Measurements from ENCODE around the gene ABAT. TPM values are rescaled to one million over a fixed set of nuclear protein-coding genes. Genes with fewer than 3 reads are reported as not detected.

The ABAT gene
- total and polyA plus RNA-seq, 2 of the 8 experiments (the other 6 are each of a cell fraction or from before 2014, with no cell fraction given), result 6.4 to 8.4 TPM

DNA sequence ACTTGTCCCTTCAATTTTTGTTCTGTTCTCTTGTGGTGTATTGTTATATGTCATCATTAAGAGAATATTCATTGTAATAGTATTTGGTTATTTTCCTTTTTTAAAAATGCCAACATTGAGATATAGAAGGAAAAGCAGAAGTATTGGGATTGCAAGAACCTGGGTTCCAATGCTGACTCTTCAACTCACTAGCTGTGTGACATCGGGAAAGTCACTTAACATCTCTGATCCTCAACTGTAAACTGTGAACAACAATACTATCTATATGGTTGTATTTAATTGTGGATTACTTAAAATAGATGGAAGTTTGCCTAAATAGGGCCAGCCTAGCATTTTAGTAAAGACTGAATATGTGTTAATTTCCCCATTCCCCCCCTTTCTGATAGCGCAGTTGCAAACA is 67.2 kb downstream of the ABAT start:
- Histone ChIP-seq H3K27me3 (replicated peaks in 1 of 4; ENCODE audit: control insufficient read depth in 3 of 4, extremely low read depth in 1 of 4, insufficient read depth in 3 of 4, low read length in 3 of 4) (no peaks in the 10 kb centered on the region), H3K4ac (replicated peaks; ENCODE audit: insufficient read length, low read depth, low read length) (no peak overlapping the region), H3K27ac (ENCODE audit: low read depth, low read length) (no peak overlapping the region), H2BK15ac (ENCODE audit: low read length) (no peak overlapping the region), H4K20me1 (replicated peaks in 1 of 2; ENCODE audit: control insufficient read depth in 1 of 2, insufficient read depth in 2 of 2, low read length in 2 of 2) (no peaks in the 10 kb centered on the region), H3K14ac (ENCODE audit: insufficient read length) (no peak overlapping the region), H4K91ac (replicated peaks; ENCODE audit: insufficient read length, low read length) (no peak overlapping the region), H3K79me1 (ENCODE audit: low read depth, low read length) (no peaks in the 10 kb centered on the region), H3K18ac (ENCODE audit: extremely low read depth, low read length) (no peak overlapping the region), H3K9me3 (ENCODE audit: insufficient read depth in 2 of 2, low read depth in 1 of 2, low read length in 1 of 2) (0 out of 4 replicates have a peak, but pooled peaks cover 0 to 3% of the 10 kb centered on the region in 2 experiments), H3K36me3 (ENCODE audit: control insufficient read depth in 2 of 4, insufficient read depth in 4 of 4, low read length in 3 of 4) (no peaks in the 10 kb centered on the region), H3K23ac (ENCODE audit: insufficient read length) (no peak overlapping the region), H3K23me2 (ENCODE audit: low read depth, low read length) (no peaks in the 10 kb centered on the region), H4K5ac (ENCODE audit: insufficient read length, low read depth, low read length) (no peak overlapping the region), H2AK5ac (ENCODE audit: low read depth, low read length) (no peak overlapping the region), H2BK12ac (ENCODE audit: low read depth, low read length) (no peak overlapping the region), H2AFZ (ENCODE audit: low read length) (no peak overlapping the region), H3K4me2 (ENCODE audit: insufficient read depth in 1 of 2, low read depth in 2 of 2, low read length in 2 of 2) (no peak overlapping the region), H3K56ac (replicated peaks; ENCODE audit: insufficient read length, low read depth, low read length) (no peak overlapping the region), H3K9ac (replicated peaks in 1 of 4; ENCODE audit: extremely low read depth in 1 of 4, low read depth in 3 of 4, low read length in 3 of 4) (no peak overlapping the region), H3K4me3 (ENCODE audit: extremely low read depth in 1 of 4, insufficient read depth in 2 of 4, low read depth in 3 of 4, low read length in 4 of 4) (no peak overlapping the region), H4K8ac (ENCODE audit: extremely low read depth, insufficient read depth, low read length) (no peak overlapping the region), H2BK5ac (ENCODE audit: low read depth, low read length) (no peak overlapping the region), H2BK20ac (ENCODE audit: low read length) (no peak overlapping the region), H3K79me2 (ENCODE audit: control insufficient read depth in 1 of 2, insufficient read depth in 2 of 2, low read length in 2 of 2) (no peaks in the 10 kb centered on the region), H3K4me1 (replicated peaks in 1 of 4; ENCODE audit: control insufficient read depth in 3 of 4, insufficient read depth in 4 of 4, low read length in 3 of 4) (peaks cover 0 to 3% (median 0%) of the 10 kb centered on the region in 4 experiments; a peak in 2 of 7 replicates), H2BK120ac (replicated peaks; ENCODE audit: low read depth, low read length) (no peak overlapping the region)
- FAIRE-seq (no peak), DNase-seq (ENCODE audit: low read depth in 1 of 2, low spot score in 2 of 2) (no peak)
- 91% methylated on average over 2 of the region's 2 CpGs; no CpG with 5 or more reads in 1 of the 2 experiments for WGBS, 2 experiments (ENCODE audit: extremely low coverage in 1 of 2, insufficient coverage in 1 of 2, insufficient read length in 1 of 2, insufficient replicate concordance in 2 of 2, low coverage in 1 of 2, low lambda C conversion rate in 2 of 2, missing lambda C conversion rate in 1 of 2)
- no peak for TF ChIP-seq SRF (IDR thresholded peaks at IDR 0.05; ENCODE audit: low read depth, low read length)
- no peak for TF ChIP-seq ASH2L (IDR thresholded peaks at IDR 0.05; ENCODE audit: low read length)
- TF ChIP-seq HDAC6 (IDR thresholded peaks at IDR 0.05; ENCODE audit: low read depth, low read length), result no peak
- TF ChIP-seq KDM1A (IDR thresholded peaks at IDR 0.05; ENCODE audit: borderline replicate concordance, low read length), result peak; percentile 58
- CTCF ChIA-PET (ENCODE audit: partially characterized antibody), result interaction anchor here (0.6 to 2.0 kb wide), 6 partner anchors 10 to 79 kb away, joined by 3 to 6 read pairs (median 4); no protein-coding TSS in a partner anchor
- POLR2A ChIA-PET (ENCODE audit: partially characterized antibody), result interaction anchor here (0.7 to 1.8 kb wide), 4 partner anchors 10 to 14 kb away, joined by 3 to 6 read pairs (median 3); no protein-coding TSS in a partner anchor
